G401 (cell line): ENCODE measurements around the gene FOXK2. TPM values are rescaled to one million over a fixed set of nuclear protein-coding genes. Genes with fewer than 3 reads are reported as not detected.
A peak's percentile ranks its signal among the peaks of the same experiment; 100 is the strongest.

Source experiments
- DNase-seq: peaks from one replicate; pipeline ENCODE4 v3.0.0-alpha.2; 2015; ENCODE audit warnings: low spot score
- in situ Hi-C: cut with HindIII; loops from 2 replicates; pipeline ENCODE4 v1.10.0; 2016; ENCODE audit warnings: low sequenced_read_pairs, mixed read lengths
- total RNA-seq: library from RNA; depleted of rRNA; stranded (reverse); fragments of >200 nt; shearing (Covaris generic); gene quantifications from 2 replicates; pipeline ENCODE4 v1.2.3, GENCODE V29; 2014

Gene FOXK2
- total RNA-seq, 1 experiment from 2014 or later = 52.8 TPM

GRCh38 chr17:82616021-82616711 lies 96.6 kb downstream of the FOXK2 start:
- no peak for DNase-seq
- in situ Hi-C loops = no loop called here

- DNase-seq = no peak
- in situ Hi-C loops = no loop called here
These were observed 99.7 kb downstream of the FOXK2 start for GRCh38 chr17:82619211-82619610.

DNA sequence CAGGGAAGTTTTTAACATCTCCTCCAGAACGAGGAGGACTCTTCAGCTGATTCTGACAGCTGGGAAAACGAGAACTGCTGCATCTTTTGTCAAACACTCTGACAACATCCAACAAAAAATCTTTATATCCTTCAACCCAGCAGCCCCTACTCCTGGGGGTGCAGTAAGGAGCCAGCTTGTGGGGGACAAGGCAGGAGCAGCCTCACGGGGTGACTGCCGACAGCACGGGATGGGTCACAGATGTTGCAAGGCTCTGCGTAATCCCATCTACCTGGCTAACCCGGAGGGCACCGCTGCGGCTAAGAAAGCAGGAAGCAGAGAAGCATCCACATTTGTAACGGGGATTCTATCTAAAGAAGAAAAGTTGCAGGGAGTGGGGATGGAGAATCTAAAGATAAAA lies 100.1 kb downstream of the FOXK2 start:
- DNase-seq = no peak
- in situ Hi-C loops = no loop called here

- DNase-seq = no peak
- in situ Hi-C loops = no loop called here
These were observed 104.2 kb downstream of the FOXK2 start for GRCh38 chr17:82623707-82624106.

- in situ Hi-C loops = no loop called here
- DNase-seq = no peak
These were observed 107.9 kb downstream of the FOXK2 start for GRCh38 chr17:82627405-82627804.

- in situ Hi-C loops = no loop called here
These were observed 110.2 kb downstream of the FOXK2 start for GRCh38 chr17:82629748-82630147.

DNA sequence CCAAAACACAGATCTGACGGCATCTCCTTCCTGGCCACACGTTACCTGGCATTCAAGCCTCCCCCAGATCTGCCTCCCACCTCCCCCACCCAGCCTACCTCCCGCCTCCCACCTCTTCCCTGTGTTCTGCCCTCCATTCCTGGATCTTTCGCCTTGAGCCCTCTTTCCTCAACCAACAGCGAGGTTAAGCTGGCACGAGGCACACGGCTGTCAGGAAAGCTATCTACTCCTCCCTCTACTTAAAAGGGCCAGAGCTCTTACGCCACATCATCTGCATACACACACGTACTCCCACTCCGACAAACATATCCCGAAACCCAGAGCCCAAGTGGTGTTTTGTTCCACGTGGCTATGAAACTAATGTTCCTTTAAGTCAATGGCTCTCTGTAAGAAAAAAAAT lies 110.7 kb downstream of the FOXK2 start:
- in situ Hi-C loops = no loop called here
- DNase-seq = no peak

More at GRCh38 chr17:82629748-82630147, 110.2 kb downstream of the FOXK2 start:
- no peak for DNase-seq

- in situ Hi-C loops = no loop called here
These were observed 112.0 kb downstream of the FOXK2 start for GRCh38 chr17:82631544-82631943.

DNA sequence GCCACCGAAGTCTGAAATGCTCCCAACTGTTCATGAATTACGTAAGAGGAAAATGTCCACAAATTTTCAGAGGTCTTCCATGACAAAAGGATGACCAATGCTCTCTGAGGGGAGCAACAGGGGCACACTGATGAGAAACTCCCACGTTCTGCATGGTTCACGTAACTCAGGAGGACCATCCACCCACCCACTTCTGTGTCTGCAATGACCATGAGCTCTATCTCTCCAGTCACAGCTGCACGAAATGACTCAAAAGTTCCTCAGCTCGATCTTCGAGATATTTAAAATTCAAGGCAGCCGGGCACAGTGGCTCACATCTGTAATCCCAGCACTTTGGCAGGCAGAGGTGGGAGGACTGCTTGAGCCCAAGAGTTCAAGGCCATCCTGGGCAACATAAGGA lies 112.9 kb downstream of the FOXK2 start:
- in situ Hi-C loops = no loop called here
- DNase-seq = no peak

More at GRCh38 chr17:82631544-82631943, 112.0 kb downstream of the FOXK2 start:
- DNase-seq = no peak

DNA sequence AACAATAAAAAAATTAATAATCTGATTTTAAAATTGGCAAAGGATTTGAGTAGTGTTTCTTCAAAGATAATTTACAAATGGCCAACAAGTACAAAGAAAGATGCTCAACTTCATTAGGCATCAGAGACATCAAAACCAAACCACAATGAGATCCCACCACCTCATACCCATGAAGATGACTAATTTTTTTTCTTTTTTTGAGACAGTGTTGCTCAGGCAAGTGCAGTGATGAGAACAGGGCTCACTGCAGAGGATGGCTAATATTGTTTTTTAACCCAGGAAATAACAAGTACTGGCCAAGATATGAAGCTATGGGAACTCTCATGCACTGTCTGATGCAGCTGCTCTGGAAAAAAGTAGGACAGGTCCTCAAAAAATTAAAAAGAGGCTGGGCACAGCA lies 113.8 kb downstream of the FOXK2 start:
- in situ Hi-C loops = no loop called here
- DNase-seq = no peak

DNA sequence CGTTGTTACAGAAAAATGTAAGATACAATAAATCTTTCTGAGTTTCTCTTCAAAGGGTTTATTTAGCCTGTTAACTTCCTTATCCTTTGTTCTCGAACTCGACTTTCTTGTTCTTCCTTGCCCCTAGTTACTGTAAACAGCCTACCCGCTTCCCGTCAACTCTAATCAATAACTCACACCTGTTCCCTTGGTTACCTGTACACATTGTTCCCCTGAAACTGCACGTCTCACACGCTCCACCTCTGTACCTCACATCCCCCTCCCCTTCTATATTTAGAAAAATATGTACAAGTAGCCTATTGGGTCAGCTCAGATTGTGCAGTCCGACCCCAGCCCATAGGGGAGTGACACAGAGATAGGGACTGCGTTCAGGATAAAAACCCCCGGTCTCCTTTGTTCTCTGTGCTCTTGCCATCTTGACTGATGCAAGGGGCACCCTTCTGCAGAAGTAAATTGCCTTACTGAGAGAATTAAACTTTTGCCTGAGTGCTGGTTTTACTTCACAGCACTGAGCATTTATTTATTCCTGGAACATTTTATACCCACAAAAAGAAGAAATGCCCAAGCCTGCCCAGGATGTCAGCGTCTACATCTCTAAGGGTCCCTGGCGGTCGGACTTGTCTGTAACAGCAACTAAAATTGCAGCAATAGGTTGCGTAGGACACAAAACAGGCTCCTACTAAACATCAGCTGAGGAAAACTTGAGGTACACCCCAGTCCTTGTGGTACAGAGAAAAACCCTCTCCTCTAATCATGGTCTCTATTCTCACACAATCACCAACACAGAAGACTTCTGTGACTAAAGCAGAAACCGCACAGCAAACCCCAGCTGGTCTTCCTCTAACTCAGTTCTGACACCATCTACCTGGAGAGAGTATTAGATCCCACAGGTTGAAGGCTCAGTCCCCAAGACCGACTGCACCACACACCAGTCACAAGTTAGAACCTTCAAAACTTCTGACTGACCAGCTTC lies 117.4 kb downstream of the FOXK2 start:
- in situ Hi-C loops = no loop called here
- DNase-seq = no peak

DNA sequence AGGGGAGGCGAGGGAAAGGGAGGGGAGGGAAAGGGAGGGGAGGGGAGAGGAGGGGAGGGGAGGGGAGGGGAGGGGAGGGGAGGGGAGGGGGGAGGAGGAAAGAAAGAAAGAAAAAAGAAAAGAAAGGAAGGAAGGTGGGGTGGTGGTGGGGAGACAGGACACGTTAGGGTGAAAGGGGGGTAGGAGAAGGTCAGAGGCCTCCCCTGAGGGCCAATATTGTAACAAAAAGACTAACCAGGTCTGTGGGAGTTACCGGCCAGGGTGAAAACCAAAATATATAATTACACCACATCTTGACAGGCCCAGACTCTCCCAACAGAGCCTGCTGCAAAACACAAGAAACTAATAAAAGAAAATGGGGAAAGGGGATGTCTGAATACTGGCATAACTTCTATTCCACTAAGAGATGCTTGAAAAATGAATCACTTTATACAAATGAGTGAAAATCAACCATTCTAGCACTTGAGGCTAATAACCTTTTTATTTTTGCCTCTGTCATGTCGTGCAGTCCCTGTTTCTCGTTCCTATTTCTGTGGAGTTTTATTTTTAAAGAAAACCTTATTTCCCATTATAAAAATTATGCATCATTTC lies 118.7 kb downstream of the FOXK2 start:
- no peak for DNase-seq
- in situ Hi-C loops = no loop called here

DNA sequence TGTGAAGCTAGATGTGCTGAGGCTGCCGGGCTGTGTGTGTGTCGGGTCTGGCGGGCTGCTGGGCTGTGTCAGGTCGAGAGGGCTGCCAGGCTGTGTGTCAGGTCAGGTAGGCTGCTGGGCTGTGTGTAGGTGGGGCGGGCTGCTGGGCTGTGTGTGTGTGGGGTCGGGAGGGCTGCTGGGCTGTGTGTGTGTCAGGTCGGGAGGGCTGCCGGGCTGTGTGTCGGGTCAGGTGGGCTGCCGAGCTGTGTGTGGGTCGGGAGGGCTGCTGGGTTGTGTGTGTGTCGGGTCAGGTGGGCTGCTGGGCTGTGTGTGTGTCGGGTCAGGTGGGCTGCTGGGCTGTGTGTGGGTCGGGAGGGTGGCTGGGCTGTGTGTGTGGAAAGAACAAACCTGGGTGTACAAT lies 120.1 kb downstream of the FOXK2 start:
- DNase-seq = no peak

GRCh38 chr17:82640036-82640435 lies 120.5 kb downstream of the FOXK2 start:
- DNase-seq = no peak
- in situ Hi-C loops = no loop called here

More for the DNA sequence above, 120.1 kb downstream of the FOXK2 start:
- in situ Hi-C loops = no loop called here

- in situ Hi-C loops = no loop called here
- DNase-seq = no peak
These were observed 122.5 kb downstream of the FOXK2 start for GRCh38 chr17:82642022-82642421.

- DNase-seq = no peak
- in situ Hi-C loops = no loop called here
These were observed 124.6 kb downstream of the FOXK2 start for GRCh38 chr17:82644148-82644547.

GRCh38 chr17:82645516-82645915 lies 126.0 kb downstream of the FOXK2 start:
- no peak for DNase-seq
- in situ Hi-C loops = no loop called here

- in situ Hi-C loops = no loop called here
- DNase-seq = no peak
These were observed 128.1 kb downstream of the FOXK2 start for GRCh38 chr17:82647593-82648164.

DNA sequence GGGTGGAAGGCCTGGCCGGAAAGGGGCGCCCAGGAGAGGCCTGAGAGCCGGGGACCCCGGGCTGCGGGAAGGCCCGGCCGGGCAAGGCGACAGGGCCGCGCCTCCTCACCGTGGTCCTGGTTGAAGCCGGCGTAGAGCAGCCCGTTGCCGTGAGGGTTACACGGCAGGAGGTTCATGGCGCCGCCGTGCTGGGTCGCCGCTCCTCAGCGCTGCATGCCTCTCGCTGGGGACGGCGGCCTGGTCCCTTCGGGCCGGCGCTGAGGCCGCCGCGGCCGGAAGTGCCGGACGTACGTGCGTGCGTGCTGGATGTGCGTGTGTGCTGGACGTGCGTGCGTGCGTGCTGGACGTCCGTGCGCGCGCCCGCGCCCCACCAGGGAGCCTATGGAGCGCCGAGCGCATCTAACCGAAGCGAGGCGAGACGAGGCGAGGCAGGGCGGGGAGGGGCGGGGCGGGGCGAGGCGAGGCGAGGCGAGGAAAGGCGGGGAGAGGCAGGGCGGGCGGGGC lies 128.7 kb downstream of the FOXK2 start, which contains the start of gene WDR45B:
WDR45B (minus strand) TSS at position 280 of the 504 bp plus-strand sequence; CDS start at position 176, 104 bp downstream.
- peak; percentile 94 for DNase-seq
- in situ Hi-C loops = no loop called here
